ENCODE data around the gene HYI. TPM values are rescaled to one million over a fixed set of nuclear protein-coding genes. Genes with fewer than 3 reads are reported as not detected.

The HYI gene
- total and polyA plus RNA-seq, 2 donors from 2014 or later: 50.5 to 91.2 TPM

DNA sequence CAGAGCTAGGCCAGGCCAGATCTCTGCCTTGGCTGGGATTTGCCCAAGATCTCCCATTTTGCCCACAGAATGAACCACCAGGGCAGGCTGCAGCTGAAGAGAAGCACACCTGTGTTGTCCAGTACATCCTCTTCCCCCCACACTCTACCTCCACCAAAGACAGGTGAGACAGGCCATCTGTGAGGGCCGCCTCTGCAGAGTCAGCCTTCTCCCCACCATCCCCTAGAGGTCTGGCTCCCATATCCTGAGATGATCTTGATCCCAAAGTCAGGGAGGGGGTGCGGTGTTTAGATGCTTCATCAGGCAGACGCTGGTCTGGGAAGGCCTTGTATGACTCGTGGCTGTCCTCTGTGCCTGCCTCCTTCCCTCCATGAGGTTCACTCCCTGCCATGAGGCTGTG is 28.7 kb downstream of the HYI start:
- Histone ChIP-seq H3K27ac (ENCODE audit: low read depth in 2 of 2, low read length in 2 of 2) (no peak overlapping the region), H3K9me3 (ENCODE audit: control insufficient read depth in 2 of 3, insufficient read depth in 1 of 3, low read length in 3 of 3) (no peaks in the 10 kb centered on the region), H3K27me3 (ENCODE audit: control insufficient read depth, insufficient read depth, low read length) (no peaks in the 10 kb centered on the region), H3K36me3 (ENCODE audit: control insufficient read depth in 2 of 3, insufficient read depth in 3 of 3, low read length in 3 of 3) (peaks cover 7 to 91% (median 69%) of the 10 kb centered on the region in 3 donors), H3K4me1 (ENCODE audit: control insufficient read depth in 2 of 3, insufficient read depth in 2 of 3, low read depth in 1 of 3, low read length in 3 of 3) (no peaks in the 10 kb centered on the region), H3K9ac (ENCODE audit: low read length in 3 of 3) (no peak overlapping the region), H3K4me3 (ENCODE audit: low read length in 3 of 3) (no peak overlapping the region)
- peak in 1 of 5 donors; percentile 2 for DNase-seq
- intact Hi-C loops (cut with DNase I): no loop called here
- TF ChIP-seq, protein P1, sequence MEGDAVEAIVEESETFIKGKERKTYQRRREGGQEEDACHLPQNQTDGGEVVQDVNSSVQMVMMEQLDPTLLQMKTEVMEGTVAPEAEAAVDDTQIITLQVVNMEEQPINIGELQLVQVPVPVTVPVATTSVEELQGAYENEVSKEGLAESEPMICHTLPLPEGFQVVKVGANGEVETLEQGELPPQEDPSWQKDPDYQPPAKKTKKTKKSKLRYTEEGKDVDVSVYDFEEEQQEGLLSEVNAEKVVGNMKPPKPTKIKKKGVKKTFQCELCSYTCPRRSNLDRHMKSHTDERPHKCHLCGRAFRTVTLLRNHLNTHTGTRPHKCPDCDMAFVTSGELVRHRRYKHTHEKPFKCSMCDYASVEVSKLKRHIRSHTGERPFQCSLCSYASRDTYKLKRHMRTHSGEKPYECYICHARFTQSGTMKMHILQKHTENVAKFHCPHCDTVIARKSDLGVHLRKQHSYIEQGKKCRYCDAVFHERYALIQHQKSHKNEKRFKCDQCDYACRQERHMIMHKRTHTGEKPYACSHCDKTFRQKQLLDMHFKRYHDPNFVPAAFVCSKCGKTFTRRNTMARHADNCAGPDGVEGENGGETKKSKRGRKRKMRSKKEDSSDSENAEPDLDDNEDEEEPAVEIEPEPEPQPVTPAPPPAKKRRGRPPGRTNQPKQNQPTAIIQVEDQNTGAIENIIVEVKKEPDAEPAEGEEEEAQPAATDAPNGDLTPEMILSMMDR (IDR thresholded peaks at IDR 0.05; ENCODE audit: borderline replicate concordance, extremely low read depth, insufficient read depth): no peak
- no peak for FAIRE-seq

DNA sequence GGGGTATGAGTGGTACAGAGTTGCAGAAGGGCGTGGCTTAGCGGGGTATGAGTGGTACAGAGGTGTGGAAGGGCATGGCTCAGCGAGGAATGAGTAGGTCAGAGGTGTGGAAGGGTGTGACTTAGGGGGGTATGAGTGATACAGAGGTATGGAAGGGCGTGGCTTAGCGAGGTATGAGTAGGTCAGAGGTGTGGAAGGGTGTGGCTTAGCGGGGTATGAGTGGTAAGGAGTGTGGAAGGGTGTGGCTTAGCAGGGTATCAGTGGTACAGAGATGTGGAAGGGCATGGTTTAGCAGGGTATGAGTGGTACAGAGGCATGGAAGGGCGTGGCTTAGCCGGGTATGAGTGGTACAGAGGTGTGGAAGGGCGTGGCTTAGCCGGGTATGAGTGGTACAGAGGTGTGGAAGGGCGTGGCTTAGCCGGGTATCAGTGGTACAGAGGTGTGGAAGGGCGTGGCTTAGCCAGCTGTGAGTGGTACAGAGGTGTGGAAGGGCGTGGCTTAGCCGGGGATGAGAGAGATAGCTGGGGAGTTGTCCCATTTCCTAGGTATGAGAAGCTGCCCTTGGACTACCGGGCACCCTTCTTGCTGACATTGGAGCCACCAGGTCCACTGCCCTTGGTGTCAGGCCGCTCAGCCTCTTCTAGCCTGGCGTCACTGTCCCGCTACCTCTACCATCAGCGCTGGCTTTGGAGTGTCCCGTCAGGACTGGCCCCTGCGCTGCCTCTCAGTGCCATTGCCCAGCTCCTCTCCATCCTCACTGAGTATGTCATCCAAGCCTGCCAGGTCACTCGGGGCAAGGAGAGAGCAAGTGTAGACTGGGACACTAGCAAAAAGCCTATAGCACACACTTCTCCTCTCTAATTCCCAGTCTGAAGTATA is 29.8 kb downstream of the HYI start:
- Histone ChIP-seq H3K4me3 (ENCODE audit: low read length in 3 of 3) (no peak overlapping the region), H3K9me3 (ENCODE audit: control insufficient read depth in 2 of 3, insufficient read depth in 1 of 3, low read length in 3 of 3) (no peaks in the 10 kb centered on the region), H3K9ac (ENCODE audit: low read length in 3 of 3) (no peak overlapping the region), H3K27ac (ENCODE audit: low read depth in 2 of 2, low read length in 2 of 2) (no peak overlapping the region), H3K4me1 (ENCODE audit: control insufficient read depth in 2 of 3, insufficient read depth in 2 of 3, low read depth in 1 of 3, low read length in 3 of 3) (no peaks in the 10 kb centered on the region), H3K27me3 (ENCODE audit: control insufficient read depth, insufficient read depth, low read length) (no peaks in the 10 kb centered on the region), H3K36me3 (ENCODE audit: control insufficient read depth in 2 of 3, insufficient read depth in 3 of 3, low read length in 3 of 3) (peaks cover 7 to 91% (median 68%) of the 10 kb centered on the region in 3 donors)
- intact Hi-C loops (cut with DNase I): no loop called here
- DNase-seq: no peak
- TF ChIP-seq, protein P1 (IDR thresholded peaks at IDR 0.05; ENCODE audit: borderline replicate concordance, extremely low read depth, insufficient read depth): no peak
- no peak for FAIRE-seq

DNA sequence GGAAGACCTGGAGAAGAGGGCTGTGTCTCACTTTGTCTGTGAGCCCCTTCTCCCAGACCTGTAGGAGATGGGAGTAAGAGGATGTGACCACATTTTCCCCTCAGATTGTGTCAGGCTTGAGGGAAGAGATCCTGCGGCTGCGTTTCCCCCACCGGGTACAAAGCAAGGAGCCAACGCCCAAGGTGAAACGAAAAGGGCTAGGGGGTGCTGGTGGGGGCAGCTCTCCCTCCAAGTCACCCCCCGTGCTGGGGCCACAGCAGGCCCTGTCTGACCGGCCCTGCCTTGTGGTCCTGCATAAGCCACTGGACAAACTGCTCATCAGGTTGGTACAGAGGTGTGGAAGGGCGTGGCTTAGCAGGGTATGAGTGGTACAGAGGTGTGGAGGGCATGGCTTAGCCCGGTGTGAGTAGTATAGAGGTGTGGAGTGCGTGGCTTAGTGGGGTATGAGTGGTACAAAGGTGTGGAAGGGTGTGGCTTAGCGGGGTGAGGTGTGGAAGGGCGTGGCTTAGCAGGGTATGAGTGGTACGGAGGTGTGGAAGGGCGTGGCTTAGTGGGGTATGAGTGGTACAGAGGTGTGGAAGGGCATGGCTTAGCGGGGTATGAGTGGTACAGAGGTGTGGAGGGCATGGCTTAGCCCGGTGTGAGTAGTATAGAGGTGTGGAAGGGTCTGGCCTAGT is 30.6 kb downstream of the HYI start:
- Histone ChIP-seq H3K4me3 (ENCODE audit: low read length in 3 of 3) (no peak overlapping the region), H3K4me1 (ENCODE audit: control insufficient read depth in 2 of 3, insufficient read depth in 2 of 3, low read depth in 1 of 3, low read length in 3 of 3) (no peaks in the 10 kb centered on the region), H3K9ac (ENCODE audit: low read length in 3 of 3) (no peak overlapping the region), H3K9me3 (ENCODE audit: control insufficient read depth in 2 of 3, insufficient read depth in 1 of 3, low read length in 3 of 3) (no peaks in the 10 kb centered on the region), H3K36me3 (ENCODE audit: control insufficient read depth in 2 of 3, insufficient read depth in 3 of 3, low read length in 3 of 3) (peaks cover 5 to 90% (median 60%) of the 10 kb centered on the region in 3 donors), H3K27ac (ENCODE audit: low read depth in 2 of 2, low read length in 2 of 2) (no peak overlapping the region), H3K27me3 (ENCODE audit: control insufficient read depth, insufficient read depth, low read length) (no peaks in the 10 kb centered on the region)
- no peak for DNase-seq
- TF ChIP-seq, protein P1 (IDR thresholded peaks at IDR 0.05; ENCODE audit: borderline replicate concordance, extremely low read depth, insufficient read depth): no peak
- intact Hi-C loops (cut with DNase I): no loop called here
- FAIRE-seq: no peak
